Stimulated activated naive CD8-positive, alpha-beta T cell treated with anti-CD3 and anti-CD28 coated beads, Interleukin-15, Interleukin-2, amounts not matched to agents 100 U/mL and 50 U/mL, for 24 hours (primary cell): ENCODE data around the gene GET3.
A peak's percentile ranks its signal among the peaks of the same experiment; 100 is the strongest.

ENCODE experiments used
- ATAC-seq: fragments of 150-1000 bp; cut with Tn5 transposase; one replicate; pipeline ENCODE4 v1.10.0; 2021
- DNase-seq: peaks from one replicate; pipeline ENCODE4 v3.0.0; 2021

Gene GET3

GRCh38 chr19:12752056-12752781 lies 14.9 kb downstream of the GET3 start:
- ATAC-seq (no peak), DNase-seq (no peak)

DNA sequence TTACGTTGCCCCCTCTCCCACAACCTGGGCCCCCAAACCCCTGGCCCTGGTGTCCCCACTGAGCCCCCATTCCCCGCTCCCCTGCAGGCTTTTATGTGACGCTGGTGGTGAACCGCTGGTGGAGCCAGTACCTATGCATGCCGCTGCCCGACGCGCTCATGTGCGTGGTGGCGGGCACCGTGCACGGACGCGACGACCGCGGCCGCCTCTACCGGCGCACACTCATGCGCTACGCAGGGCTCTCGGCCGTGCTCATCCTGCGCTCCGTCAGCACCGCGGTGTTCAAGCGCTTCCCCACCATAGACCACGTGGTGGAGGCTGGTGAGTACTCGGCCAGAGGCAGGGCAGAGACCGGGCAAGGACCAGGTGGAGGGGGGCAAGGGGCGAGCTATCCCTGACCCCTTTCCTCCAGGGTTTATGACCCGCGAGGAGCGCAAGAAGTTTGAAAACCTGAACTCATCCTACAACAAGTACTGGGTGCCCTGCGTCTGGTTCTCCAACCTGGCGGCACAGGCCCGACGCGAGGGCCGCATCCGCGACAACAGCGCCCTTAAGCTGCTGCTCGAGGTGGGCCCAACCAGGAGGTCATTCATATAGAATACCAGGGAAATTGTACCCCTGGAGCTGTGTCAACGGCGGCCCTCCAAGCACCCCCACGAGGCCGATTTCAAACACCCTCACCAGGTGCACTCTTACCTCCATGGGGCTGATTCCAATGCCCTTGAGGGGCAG lies 17.3 kb downstream of the GET3 start:
- DNase-seq, result no peak
- ATAC-seq, result no peak

DNA sequence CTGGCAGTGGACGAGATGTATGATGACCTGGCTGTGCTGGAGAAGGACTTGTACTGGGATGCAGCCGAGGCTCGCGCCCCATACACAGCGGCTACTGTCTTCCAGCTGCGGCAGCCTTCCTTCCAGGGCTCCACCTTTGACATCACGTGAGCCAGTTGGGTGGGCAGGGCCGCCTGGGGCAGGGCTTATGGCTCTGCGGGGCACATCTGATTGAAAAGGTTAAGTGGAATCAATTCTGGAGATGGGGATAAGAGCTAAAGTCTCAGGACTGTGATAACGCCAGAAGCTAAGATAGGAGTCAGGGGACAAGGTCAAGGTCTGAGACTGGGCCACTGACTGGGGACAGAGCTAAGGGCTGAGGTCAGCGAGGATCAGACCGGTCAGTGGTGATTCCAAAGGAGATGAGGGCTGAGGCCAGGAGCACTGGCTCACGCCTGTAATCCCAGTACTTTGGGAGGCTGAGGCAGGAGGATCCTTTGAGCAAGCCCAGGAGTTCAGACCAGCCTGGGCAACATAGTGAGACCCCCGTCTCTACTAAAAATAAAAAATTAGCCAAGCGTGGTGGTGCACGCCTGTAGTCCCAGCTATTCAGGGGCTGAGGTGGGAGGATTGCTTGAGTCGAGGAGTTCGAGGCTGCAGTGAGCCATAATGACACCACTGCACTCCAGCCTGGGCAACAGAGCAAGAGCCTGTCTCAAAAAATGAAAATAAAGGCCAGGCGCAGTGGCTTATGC lies 19.0 kb downstream of the GET3 start:
- ATAC-seq (no peak), DNase-seq (no peak)

GRCh38 chr19:12757544-12758274 lies 20.4 kb downstream of the GET3 start:
- peak; percentile 81 for DNase-seq
- ATAC-seq, result peak; percentile 77

DNA sequence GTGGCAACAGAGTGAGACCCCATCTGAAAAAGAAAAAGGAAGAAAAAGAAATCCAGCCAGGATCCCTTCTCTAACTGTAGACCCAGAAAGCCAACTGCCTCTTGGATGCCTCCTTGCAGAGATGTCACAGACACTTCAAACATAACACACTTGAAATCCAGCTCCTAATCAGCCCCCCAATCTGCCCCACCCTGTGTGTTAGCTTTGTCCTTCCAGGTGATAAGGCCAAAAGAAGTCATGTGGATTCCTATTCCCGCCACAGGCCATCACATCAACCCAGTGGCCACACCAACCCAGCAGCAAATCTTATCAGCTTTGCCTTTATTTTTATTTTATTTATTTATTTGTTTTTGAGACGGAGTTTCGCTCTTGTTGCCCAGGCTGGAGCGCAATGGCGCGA lies 22.4 kb downstream of the GET3 start:
- DNase-seq, result no peak
- ATAC-seq, result no peak

GRCh38 chr19:12763100-12763499 lies 25.8 kb downstream of the GET3 start:
- DNase-seq, result no peak
- no peak for ATAC-seq

GRCh38 chr19:12764698-12765097 lies 27.4 kb downstream of the GET3 start:
- DNase-seq, result no peak
- no peak for ATAC-seq

DNA sequence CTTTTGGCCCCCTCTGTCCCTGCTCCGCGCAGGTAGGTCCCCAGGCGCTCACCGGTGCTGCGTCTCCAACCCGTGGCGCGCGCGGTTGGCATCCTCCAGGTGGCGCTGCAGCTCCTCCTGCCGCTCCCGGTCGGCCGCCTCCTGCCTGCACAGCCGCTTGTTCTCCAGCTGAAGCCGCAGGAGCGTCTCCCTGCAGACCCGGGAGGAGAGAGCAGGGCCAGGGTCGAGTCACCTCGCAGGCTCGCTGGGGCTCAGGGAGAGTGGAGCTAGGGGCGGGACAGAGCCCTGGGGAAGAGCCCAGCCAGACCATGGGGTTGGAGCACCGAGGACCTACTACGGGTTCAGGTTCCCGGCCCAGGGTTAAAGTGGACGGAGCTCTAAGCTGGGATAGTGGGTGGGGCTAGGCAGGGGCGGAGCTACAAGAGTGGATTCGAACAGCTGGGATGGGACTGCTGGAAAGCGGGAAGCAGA lies 28.8 kb downstream of the GET3 start:
- DNase-seq (no peak), ATAC-seq (no peak)

GRCh38 chr19:12767150-12767549 lies 29.9 kb downstream of the GET3 start:
- no peak for DNase-seq
- ATAC-seq, result no peak

GRCh38 chr19:12767666-12768065 lies 30.4 kb downstream of the GET3 start:
- no peak for ATAC-seq
- DNase-seq, result no peak

DNA sequence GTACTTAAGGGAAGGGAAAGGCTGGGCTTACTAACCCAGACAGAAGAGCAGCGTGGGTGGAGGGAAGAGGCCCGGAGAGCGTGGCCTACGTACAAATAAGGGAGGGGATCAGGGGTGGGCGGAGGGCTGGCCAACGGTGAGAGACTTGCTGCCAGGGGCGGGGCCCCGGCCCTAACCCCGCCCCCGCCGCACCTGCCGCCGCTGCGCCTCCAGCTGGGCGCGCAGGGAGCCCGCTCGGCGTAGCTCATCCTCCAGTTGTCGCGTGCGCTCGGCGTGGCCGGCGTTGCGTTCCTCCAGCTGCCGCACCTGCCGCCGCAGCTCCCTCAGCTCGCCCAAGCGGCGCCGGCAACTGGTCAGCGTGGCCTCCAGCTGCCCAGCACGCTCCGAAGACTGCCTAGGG lies 32.4 kb downstream of the GET3 start:
- ATAC-seq (peak; percentile 53), DNase-seq (peak; percentile 55)

DNA sequence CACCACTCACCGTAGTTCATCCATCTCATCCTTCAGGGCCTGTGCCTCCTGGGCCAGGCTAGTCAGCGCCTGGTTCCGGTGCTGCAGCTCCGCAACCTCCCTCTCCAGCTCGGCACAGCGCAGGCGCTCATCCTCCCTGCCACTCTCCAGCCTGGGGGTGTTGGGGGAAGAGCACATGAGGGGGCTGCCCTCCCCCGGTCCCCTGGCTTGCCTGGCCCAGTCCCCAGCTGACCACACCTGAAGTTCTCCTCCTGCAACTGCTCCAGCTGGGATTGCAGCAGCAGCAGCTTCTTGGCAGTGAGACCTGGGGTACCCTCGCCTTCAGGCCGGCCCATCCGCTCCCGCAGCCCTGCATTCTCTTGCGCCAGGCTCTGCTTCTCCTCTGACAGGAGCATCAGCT lies 33.6 kb downstream of the GET3 start:
- DNase-seq, result no peak
- no peak for ATAC-seq

DNA sequence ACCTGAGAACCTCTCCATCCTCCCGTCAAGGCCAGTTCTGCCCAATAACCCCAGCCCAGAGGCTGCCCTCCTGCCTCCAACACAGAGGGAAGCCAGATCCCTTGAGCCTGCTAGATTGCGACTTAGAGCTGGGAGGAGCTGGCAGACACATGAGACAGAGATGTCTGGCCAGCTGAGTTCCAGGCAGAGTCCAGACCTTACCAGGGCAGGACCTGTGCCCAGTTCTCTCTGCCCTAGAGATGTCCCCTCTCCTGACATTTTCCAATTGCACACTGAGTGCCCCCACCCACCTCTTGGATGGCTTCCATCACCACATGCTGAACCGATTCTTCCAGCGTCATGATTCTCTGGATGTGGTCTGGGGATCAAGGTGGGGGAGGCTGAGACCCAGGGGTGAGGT lies 35.0 kb downstream of the GET3 start:
- ATAC-seq, result no peak

DNA sequence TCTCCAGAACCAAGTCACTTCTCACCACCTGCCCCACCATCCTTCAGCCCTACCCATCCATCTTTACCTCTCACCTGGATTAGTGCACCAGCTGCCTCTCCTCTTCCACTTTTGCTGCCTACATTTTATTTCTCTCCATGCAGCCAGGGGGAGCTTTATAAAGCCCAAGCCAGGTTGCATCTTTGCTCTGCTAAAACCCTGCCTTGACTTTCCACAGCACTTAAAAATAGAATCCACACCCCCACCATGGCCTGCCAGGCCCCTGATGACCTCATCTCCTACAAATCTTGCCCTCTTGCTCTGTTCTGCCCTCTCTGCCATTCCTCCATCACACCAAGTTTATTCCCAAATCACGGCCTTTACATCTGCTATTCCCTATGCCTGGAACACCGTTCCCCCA lies 36.3 kb downstream of the GET3 start:
- no peak for DNase-seq
- ATAC-seq, result no peak

More for the DNA sequence above, 35.0 kb downstream of the GET3 start:
- no peak for DNase-seq

GRCh38 chr19:12774588-12775555 lies 37.6 kb downstream of the GET3 start, which contains the start of gene HOOK2:
TSS of gene HOOK2 (minus strand) at chr19:12775552. CDS start at chr19:12775449, 103 bp downstream.
- ATAC-seq, result no peak
- peak; percentile 40 for DNase-seq

GRCh38 chr19:12777217-12778016 lies 40.1 kb downstream of the GET3 start:
- peak; percentile 93 for DNase-seq
- ATAC-seq, result peak; percentile 48

DNA sequence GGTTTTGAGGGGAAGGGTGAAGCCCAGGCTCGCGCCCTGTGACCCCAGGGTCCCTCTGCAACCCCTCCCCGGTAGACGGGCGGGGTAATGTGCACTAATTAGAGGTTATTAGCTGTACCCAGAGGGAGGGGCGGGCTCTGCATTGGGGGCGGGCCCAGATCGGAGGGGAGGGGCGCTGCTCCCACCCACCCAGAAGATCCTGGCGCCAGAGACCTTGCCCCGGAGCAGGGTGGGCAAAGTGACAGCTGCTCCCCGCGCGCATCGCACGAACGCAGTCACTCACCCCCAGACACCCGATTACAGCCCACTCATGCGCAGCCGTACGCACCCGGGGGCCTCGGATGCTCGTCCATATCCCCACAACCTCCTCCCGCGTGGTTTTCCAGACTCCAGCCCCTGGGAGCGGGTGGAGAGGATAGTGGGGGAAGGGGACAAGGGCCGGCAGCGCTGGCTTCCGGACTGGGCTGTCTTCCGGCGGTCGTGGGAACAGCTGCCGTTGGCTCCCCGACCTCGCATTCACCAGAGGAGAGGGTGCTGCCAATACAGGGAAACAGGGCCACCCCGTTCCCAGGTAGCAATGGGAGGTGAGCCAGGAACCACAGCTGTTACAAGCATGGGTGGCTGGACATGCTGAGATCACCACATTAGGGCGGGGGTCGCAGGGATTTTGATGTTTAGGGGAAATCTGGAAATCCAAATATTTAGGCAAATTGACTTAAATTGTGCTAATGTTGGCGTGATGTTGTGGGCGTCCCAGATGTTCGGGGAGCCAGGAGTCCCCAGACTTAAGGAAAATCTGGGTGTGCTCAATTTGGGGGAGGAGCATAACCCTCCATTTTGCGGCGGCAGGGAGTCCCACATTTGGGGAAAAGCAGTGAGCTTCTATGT lies 41.0 kb downstream of the GET3 start:
- no peak for ATAC-seq
- peak; percentile 66 for DNase-seq

DNA sequence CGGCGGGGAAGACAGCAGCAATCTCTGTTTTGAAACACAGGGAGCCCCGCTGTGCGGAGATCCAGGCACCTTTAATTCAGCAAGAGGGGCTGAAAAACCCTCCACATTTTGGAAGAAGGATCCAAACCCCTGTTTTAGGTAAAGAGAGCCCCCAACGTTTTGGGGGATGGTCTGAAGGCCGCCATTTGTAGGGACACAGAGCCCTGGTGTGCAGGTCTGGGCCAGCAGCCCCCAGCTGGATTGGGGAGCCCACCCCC lies 41.5 kb downstream of the GET3 start:
- ATAC-seq (no peak), DNase-seq (no peak)
